ENCODE data around the gene TAS1R2.

TAS1R2 gene

DNA sequence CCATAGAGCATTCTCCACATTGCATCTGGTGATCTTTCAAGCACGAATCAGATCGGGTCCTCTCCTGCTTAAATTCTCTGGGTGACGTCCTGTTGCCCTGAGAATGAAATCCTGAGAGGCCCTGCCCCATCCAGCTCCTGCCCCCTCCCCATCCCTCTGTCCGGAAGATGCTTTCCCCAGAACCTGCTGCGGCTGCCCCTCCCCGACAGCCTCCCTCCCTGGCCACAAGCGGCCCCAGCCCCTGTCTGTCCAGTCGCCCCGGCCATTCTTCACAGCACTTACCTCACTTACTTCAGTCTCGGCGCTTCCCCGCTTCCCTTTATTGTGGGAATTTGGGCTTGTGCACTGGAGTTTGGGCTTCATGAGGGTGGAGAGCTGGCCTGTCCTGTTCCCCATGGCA is 40.3 kb downstream of the TAS1R2 start:
- DNase-seq, result no peak

- no peak for DNase-seq
Measured at GRCh38 chr1:18817795-18818435, 41.5 kb downstream of the TAS1R2 start.

GRCh38 chr1:18817316-18817715 is 42.1 kb downstream of the TAS1R2 start:
- DNase-seq, result no peak

GRCh38 chr1:18816808-18817207 is 42.7 kb downstream of the TAS1R2 start:
- DNase-seq, result no peak

DNA sequence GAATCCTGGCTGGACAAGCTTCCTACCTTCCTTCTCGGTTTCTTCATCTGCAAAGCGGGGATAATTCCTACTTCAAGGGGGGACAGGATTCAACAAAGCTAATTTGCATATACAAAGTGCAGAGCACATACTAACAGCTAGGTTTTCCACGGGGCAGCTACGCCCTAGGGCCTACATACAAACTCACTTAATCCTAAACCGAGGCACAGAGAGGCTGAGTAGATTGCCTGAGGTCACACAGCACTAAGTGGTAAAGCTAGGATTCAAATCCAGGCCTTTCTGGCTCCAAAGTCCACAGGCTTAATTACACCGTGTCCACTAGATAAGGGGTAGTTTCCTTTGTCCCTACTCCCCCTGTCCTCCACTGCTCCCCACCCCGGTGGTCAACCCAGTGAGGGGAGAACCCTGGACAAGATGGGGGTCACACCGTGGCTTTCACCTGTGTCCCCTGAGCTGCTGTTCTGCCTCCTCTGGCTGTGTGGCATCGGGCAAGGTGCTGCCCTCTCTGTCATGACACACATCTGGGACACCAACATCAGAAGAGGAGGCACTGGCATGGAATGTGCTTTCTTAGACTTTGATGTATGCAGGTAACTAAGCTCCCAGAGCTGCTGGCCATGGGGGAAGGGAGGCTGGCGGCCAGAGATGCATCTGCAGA is 44.5 kb downstream of the TAS1R2 start:
- DNase-seq, result no peak

- DNase-seq, result no peak
Measured at GRCh38 chr1:18814425-18814824, 45.0 kb downstream of the TAS1R2 start.

- DNase-seq, result no peak
Measured at GRCh38 chr1:18812453-18812939, 47.0 kb downstream of the TAS1R2 start.

- DNase-seq, result no peak
Measured at GRCh38 chr1:18811733-18812452, 47.6 kb downstream of the TAS1R2 start.

- DNase-seq, result no peak
Measured at GRCh38 chr1:18809953-18810899, 49.2 kb downstream of the TAS1R2 start.

GRCh38 chr1:18808550-18808949 is 50.9 kb downstream of the TAS1R2 start:
- no peak for DNase-seq

GRCh38 chr1:18807334-18808063 is 52.0 kb downstream of the TAS1R2 start:
- no peak for DNase-seq

- DNase-seq, result no peak
Measured at GRCh38 chr1:18805925-18806849, 53.3 kb downstream of the TAS1R2 start.

DNA sequence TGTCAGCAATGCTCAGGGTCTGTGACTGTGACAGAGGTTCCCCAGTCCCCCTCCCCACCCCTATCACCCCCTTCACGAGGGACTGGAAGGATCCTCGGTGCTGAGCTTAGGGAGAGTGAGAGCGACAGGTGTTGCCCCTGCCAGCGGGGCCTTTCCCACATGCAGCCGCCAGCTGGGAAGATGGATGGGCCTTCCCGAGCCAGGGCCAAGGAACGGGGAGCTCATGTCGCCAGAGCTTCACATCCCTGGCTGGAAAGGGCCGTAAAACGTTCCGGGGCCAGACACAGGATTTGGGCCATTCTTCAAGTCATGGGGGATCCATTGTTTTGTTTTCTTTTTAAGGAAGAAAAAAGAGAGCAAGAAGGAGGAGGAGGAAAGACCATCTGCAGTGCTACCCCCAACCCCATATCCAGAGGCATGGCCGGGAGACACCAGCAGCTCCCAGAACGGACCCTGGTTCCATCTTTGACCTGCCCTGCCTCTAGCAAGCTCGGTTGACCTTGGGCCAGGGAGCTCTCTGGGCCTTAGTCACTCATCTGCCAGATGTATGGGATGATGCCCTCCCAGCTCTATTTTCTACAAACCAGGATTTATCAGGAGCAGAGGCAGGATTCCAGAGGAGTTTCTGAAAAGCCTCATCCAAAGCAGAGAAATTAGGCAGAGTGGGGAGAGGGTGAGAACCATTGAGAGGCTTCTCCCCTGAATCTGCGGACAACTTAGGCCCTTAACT is 54.1 kb downstream of the TAS1R2 start:
- DNase-seq, result no peak

DNA sequence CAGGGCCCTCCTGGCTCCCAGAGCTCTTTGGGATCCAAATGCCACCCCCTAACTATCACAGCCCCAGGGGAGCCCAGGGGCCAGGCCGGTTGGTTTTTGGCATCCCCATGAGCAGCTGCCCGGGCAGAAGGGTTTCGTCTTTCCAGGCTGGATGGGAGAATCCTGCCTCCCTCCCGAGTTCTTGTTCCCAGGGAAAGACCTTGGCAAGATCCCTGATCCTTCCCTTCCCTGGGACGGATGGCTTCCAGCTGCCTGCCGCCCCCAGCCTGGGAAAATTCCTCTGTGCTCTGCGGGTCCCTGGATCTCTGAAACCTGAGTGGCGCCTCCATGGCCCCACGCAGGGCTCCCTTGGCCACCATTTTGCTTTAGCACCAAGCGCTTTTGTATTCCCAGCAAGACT is 55.6 kb downstream of the TAS1R2 start:
- no peak for DNase-seq

DNA sequence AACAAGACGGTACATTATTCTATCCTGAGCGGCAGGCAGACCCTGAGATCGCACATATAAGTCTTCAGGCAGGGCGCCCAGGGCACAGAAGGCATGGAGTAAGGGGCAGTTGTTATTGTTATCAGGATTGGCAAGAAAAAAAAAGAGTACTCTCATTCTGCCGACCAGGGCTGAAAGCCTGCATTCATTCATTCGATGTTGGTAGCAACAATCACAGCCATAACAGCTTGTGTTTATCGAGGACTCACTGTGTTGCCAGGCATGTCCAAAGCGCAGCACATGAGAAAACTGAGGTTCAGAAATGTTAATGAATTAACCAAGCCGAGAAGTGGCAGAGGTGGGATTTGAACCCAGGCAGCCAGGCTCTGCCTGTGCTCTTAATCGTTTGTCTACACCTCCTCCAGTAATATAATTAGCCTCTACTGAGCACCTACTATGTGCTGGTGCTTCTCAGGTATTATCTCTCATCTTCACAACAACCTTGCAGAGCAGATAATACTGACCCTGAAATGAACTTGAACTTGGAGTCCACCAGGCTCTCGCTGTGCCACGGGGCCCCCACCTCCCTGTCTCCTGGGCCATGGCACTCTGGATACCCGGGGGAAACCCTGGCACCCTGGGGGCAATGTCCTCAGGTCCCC is 56.2 kb downstream of the TAS1R2 start:
- no peak for DNase-seq

DNA sequence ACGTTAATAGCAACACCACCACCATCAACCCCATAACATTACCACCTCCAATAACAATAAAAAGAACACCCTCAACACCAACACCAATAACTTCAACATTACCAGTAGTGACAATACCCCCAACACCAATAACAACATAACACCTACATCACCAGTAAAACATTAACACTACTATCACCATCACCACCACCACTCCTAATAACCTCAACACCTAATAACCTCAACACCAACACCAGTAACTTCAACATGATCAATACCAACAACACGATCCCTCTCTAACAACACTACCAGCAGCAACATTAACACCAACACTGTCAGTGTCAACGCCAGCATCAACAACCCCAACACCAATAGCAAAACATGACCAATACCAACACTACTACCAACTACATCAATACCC is 57.2 kb downstream of the TAS1R2 start:
- DNase-seq, result no peak

DNA sequence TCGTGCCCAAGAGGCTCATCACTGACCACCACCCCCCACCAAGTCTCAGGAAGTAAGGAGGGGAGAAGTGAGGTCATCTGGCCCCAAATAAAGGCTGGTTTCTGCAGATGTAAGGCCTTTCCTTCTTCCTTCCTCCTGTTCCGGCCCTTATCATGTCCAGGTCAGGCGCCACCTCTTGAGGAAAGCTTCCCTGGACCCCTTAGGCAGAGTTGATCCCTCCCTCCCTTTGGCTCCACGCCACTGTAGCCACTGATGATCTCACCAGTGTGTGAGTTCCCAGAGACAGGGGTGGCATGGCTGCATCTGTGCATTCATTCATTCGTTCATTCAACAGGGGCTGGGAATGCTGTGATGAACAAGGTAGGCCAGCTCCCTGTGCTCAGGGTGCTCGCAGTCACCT is 59.2 kb downstream of the TAS1R2 start:
- no peak for DNase-seq

DNA sequence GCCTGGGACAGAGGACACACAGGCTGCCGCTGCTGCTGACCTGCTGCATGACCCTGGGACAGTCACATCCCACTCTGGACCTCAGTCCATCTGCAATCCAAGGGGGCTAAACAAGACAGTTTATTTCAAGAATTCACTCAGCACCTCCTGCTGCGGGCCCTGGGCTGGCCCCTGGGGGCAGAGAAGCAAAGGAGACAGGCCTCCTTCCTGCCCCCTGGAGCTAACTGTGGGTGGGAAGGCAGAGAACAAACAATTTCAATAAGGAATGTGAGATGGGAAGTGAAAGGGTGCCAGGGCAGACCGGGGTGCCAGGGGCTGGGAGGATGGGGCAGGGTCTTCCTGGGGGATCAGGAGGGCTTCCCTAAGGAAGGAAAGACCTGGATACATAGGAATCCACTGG is 60.0 kb downstream of the TAS1R2 start:
- DNase-seq, result no peak

DNA sequence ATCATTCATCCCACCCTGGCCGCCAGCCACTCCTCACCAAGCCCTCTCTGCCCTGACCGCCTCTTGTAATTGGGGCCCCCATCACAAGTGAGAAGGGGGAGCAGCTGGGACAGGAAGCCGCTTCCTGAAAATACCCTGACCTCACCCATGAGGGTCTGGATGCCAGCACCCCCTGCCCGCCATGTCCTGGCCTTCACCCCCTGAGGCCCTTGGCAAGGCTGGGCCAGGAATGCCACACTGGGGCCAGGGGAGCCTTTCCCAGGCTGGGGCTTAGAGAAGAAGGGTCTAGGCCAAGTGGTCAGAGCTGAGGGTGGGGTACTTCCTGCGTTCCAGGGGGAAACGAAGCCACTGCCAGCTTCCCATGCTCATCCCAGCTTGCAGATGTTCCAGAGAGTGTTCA is 60.5 kb downstream of the TAS1R2 start:
- no peak for DNase-seq

DNA sequence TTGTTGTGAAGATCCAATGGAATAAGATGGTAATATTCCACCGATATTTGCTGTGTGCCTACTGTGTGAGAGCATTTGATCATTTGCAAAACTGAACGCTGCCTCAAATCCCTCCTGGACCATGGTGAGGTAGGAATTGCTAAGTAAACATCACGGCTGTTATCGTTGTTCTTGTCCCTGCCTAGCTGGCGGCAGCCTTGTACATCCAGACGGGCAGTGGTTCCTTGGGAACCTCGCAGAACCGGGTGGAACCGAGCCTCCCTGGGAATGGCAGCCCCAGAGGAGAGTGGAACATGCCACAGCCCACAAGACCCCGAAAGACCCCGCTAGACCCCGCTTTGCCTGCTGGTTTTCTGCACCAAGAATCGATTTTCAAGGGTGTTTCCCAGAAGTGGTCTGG is 60.9 kb downstream of the TAS1R2 start:
- no peak for DNase-seq

All from stimulated activated CD4-positive, alpha-beta T cell treated with anti-CD3 and anti-CD28 coated beads, Interleukin-4, amount 100 ng/mL, for 4 hours (primary cell).